ENCODE measurements around the gene IRF2BP1.
"Not testable (repeated sequence)": the region's sequence is repeated elsewhere in the genome, so short reads cannot be mapped to it uniquely, and the experiment has no call there.

The IRF2BP1 gene

GRCh38 chr19:45882652-45883585 lies 3.0 kb downstream of the IRF2BP1 start:
- DNase-seq (ENCODE audit: low read depth) = peak; percentile 58

- DNase-seq (ENCODE audit: low read depth) = no peak
Measured at GRCh38 chr19:45881909-45882528, 3.9 kb downstream of the IRF2BP1 start.

GRCh38 chr19:45881082-45881908 lies 4.6 kb downstream of the IRF2BP1 start:
- DNase-seq (ENCODE audit: low read depth) = no peak

GRCh38 chr19:45879971-45880370 lies 6.0 kb downstream of the IRF2BP1 start:
- DNase-seq (ENCODE audit: low read depth) = no peak

- no peak for DNase-seq (ENCODE audit: low read depth)
Measured at GRCh38 chr19:45879055-45879454, 6.9 kb downstream of the IRF2BP1 start.

- no peak for DNase-seq (ENCODE audit: low read depth)
Measured at GRCh38 chr19:45878043-45878794, 7.7 kb downstream of the IRF2BP1 start.

GRCh38 chr19:45876411-45877197 lies 9.3 kb downstream of the IRF2BP1 start:
- no peak for DNase-seq (ENCODE audit: low read depth)

- DNase-seq (ENCODE audit: low read depth) = no peak
Measured at GRCh38 chr19:45876161-45876410, 9.9 kb downstream of the IRF2BP1 start.

- DNase-seq (ENCODE audit: low read depth) = no peak
Measured at GRCh38 chr19:45874620-45874966, 11.3 kb downstream of the IRF2BP1 start.

- no peak for DNase-seq (ENCODE audit: low read depth)
Measured at GRCh38 chr19:45873219-45873772, 12.6 kb downstream of the IRF2BP1 start.

- DNase-seq (ENCODE audit: low read depth) = no peak
Measured at GRCh38 chr19:45872095-45872919, 13.6 kb downstream of the IRF2BP1 start.

GRCh38 chr19:45870798-45871197 lies 15.1 kb downstream of the IRF2BP1 start:
- no peak for DNase-seq (ENCODE audit: low read depth)

- DNase-seq (ENCODE audit: low read depth) = not testable (repeated sequence)
Measured at GRCh38 chr19:45867241-45867640, 18.7 kb downstream of the IRF2BP1 start.

GRCh38 chr19:45866400-45867176 lies 19.4 kb downstream of the IRF2BP1 start:
- no peak for DNase-seq (ENCODE audit: low read depth)

- no peak for DNase-seq (ENCODE audit: low read depth)
Measured at GRCh38 chr19:45865269-45865948, 20.5 kb downstream of the IRF2BP1 start.

GRCh38 chr19:45864629-45865082 lies 21.3 kb downstream of the IRF2BP1 start:
- no peak for DNase-seq (ENCODE audit: low read depth)

- peak; percentile 37 for DNase-seq (ENCODE audit: low read depth)
Measured at GRCh38 chr19:45863840-45864628, 21.9 kb downstream of the IRF2BP1 start, which contains the start of gene FOXA3. TSS of gene FOXA3 (plus strand) at chr19:45864326. CDS start at chr19:45864457, 131 bp downstream.

Measured in T-helper 22 cell (primary cell).